HG03575 (cell line): Measurements from ENCODE around the gene TLN1.

ENCODE experiments used
- ATAC-seq: cut with Tn5 transposase; IDR thresholded peaks from one replicate; pipeline ENCODE4 v1.9.1; 2021; ENCODE audit not compliant: unreplicated experiment, insufficient number of reproducible peaks, low FRiP score; ENCODE audit errors: extremely low read depth

Gene TLN1

GRCh38 chr9:35675732-35676392, 56.1 kb downstream of the TLN1 start:
- no peak for ATAC-seq

- no peak for ATAC-seq
Measured at GRCh38 chr9:35675204-35675603, 56.8 kb downstream of the TLN1 start.

GRCh38 chr9:35674025-35674361, 58.0 kb downstream of the TLN1 start:
- no peak for ATAC-seq

- ATAC-seq, result no peak
Measured at GRCh38 chr9:35673132-35674024, 58.6 kb downstream of the TLN1 start, which contains the start of gene CA9. TSS of gene CA9 (plus strand) at chr9:35673928. CDS start at chr9:35673960, 32 bp downstream.

- no peak for ATAC-seq
Measured at GRCh38 chr9:35669331-35670145, 62.5 kb downstream of the TLN1 start.

- no peak for ATAC-seq
Measured at GRCh38 chr9:35667939-35668338, 64.1 kb downstream of the TLN1 start.

- ATAC-seq, result no peak
Measured at GRCh38 chr9:35666549-35666948, 65.4 kb downstream of the TLN1 start.

GRCh38 chr9:35666045-35666444, 66.0 kb downstream of the TLN1 start:
- no peak for ATAC-seq

- no peak for ATAC-seq
Measured at GRCh38 chr9:35665471-35665818, 66.5 kb downstream of the TLN1 start.

- no peak for ATAC-seq
Measured at GRCh38 chr9:35664531-35665470, 67.2 kb downstream of the TLN1 start, which contains the start of gene ARHGEF39. TSS of gene ARHGEF39 (minus strand) at chr9:35665195. CDS start at chr9:35665169, 26 bp downstream.

- ATAC-seq, result no peak
Measured at GRCh38 chr9:35662437-35662836, 69.6 kb downstream of the TLN1 start.

- no peak for ATAC-seq
Measured at GRCh38 chr9:35661756-35662350, 70.1 kb downstream of the TLN1 start.

GRCh38 chr9:35660966-35661415, 71.0 kb downstream of the TLN1 start:
- ATAC-seq, result no peak

GRCh38 chr9:35659340-35659739, 72.7 kb downstream of the TLN1 start:
- ATAC-seq, result no peak

GRCh38 chr9:35658968-35659220, 73.1 kb downstream of the TLN1 start:
- ATAC-seq, result no peak

GRCh38 chr9:35658137-35658967, 73.6 kb downstream of the TLN1 start, which contains the start of gene CCDC107:
TSS of gene CCDC107 (plus strand) at chr9:35658292. CDS start at chr9:35658380, 88 bp downstream.
- peak; percentile 22 for ATAC-seq

- ATAC-seq, result peak; percentile 63
Measured at GRCh38 chr9:35657546-35658136, 74.4 kb downstream of the TLN1 start, which contains the start of gene RMRP. TSS of gene RMRP (minus strand) at chr9:35658019.
